ENCODE data around the gene STAC.

The STAC gene

DNA sequence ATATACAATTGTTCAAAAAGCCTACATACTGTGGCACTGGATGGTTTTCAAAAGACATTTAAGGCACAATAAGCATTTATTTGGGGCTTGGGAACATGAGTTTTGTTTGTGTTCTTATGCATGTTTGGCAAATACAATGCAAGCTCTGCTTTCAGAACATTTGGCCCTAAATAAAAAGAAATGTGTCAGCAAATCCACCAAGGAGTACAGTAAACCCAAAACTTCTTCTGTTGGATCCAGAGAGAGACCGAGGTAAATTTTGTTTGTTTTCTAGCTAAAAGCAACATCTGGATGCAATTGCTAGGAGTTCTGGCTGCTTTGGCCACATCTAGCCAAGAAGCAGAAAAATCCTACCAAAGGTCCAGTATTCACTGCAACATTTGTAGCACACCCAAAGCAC is 215.2 kb downstream of the STAC start:
- DNase-seq (ENCODE audit: low read depth), result no peak

DNA sequence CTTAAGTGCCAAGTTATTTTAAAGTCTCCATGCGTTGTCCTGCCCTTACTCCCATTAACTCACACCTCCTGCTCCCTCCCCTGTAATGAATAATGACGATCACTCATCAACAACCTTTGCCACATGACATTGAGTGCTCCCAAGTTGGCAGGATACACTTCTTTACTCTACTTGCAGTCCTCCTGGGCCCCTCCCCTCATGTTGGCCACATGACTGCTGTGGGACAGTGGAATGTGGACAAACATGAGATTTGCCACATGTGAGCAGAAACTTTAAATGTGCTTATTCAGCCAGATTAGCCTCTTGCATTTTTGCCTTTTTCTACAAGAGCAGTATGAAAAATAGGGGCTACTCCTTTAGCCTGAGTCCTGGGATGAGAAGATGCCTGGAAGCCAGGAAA is 216.1 kb downstream of the STAC start:
- DNase-seq (ENCODE audit: low read depth), result no peak

DNA sequence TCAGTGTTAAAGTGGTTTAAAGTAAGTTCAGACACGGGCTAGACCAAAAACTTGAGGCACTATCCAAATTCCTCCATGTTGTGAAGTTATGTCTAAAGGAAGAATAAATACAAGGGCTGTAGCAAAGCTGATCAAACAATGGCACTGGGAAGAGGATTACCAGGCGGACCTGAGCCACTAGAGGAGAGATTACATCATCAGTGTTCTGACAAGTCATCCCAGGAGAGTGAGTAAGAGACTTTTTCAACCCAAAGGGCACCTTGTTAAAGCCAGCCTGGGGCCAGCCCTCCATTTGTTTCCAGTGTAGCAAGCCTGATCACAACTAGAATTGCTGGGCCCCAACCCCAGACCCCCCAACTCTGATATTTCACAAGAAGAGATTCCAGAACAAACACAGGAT is 217.1 kb downstream of the STAC start:
- no peak for DNase-seq (ENCODE audit: low read depth)
